NCI-H226 (cell line): ENCODE data around the gene PTH1R.

ENCODE experiments used
- DNase-seq: peaks from one replicate; pipeline ENCODE4 v3.0.0-alpha.2; 2015

PTH1R gene

DNA sequence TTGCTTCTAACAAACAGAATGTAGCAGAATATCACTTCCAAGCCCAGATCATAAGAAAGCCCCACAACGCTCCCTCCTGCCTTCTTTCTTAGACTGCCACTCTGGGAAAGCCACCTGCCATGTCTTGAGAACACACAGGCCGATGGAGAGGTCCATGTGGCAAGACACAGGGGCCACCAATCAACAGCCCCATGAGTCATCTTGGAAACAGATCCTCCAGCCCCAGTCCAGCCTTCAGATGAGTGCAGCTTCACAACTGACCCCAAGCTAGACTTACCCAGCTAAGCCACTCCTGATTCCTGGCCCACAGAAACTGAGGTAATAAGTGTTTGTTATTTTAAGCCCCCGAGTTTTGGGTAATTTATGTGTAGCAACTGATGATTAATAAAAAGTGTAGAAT lies 39.7 kb downstream of the PTH1R start:
- DNase-seq: no peak

DNA sequence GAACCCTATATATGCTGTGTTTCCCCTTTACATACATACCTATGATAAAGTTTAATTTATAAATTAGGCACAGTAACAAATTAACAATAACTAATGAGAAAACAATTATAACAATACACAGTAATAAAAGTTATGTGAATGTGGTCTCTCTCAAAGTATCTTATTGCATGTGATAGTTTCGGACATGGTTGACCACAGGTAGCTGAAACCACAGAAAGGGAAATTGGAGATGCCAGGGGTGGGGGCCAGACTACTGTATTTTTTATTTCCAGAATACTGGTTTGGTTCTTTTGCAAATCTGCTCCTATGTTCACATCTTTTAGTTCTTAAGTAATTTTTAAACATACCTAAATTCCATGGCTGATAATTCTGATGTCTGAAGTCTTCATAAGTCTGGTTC lies 40.7 kb downstream of the PTH1R start:
- no peak for DNase-seq

DNA sequence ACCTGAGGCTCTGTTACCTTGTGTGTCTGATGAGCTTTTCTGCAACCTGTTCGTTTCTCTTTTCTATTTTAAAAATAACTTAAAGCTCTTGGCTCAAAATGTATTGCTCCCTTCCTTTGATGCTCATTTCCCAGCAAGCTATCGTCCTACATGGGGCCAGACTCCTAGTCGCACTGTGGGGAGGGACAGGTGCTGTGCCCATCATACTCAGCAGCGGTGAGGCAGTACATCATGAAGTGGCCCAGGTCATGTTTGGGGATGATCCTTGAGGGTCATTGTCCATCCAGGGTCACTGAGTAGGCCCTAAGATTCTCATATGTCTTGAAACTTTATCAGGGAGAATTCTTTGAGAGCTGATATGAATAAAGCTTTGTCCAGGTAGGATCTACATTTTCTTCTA lies 41.1 kb downstream of the PTH1R start:
- DNase-seq: no peak

DNA sequence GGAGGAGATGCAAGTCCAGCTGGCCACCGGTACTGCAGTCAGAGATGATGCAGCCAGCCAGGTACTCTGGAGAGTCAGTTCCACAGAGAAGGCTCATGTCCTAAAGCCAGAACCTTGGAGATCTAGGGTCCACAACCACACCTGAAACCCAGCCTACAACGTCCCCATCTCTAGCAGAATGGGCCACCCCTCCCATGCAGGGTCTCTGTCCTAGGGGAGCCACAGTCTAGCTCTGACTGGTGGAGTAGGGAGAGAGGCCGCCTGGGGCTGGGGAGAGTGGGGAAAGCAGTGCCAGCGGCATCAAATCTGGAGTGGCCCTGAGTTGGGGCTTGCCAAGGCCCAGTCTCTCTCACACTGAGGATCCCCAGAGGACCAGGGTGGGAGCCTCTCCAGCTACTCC lies 43.5 kb downstream of the PTH1R start:
- DNase-seq: no peak

GRCh38 chr3:46921871-46922271 lies 44.4 kb downstream of the PTH1R start:
- no peak for DNase-seq

DNA sequence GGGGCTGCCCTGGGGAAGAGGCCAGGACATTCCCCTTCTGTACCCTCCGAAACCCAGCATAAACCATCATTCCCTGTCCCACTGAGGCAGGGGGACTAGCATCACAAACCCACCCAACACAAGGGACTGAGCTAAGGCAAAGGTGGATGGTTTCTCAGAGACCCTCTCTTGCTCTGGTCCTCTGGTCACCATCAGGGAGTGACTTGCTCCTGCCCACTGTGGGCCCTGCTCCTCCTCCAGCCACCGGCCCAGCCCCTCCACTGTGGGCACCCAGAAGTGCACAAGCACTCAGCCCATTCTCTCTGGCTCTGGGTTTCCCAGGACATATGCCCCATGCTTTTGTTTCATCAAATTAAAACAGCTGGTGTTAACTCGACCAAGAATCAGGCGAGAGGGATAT lies 44.9 kb downstream of the PTH1R start:
- no peak for DNase-seq

DNA sequence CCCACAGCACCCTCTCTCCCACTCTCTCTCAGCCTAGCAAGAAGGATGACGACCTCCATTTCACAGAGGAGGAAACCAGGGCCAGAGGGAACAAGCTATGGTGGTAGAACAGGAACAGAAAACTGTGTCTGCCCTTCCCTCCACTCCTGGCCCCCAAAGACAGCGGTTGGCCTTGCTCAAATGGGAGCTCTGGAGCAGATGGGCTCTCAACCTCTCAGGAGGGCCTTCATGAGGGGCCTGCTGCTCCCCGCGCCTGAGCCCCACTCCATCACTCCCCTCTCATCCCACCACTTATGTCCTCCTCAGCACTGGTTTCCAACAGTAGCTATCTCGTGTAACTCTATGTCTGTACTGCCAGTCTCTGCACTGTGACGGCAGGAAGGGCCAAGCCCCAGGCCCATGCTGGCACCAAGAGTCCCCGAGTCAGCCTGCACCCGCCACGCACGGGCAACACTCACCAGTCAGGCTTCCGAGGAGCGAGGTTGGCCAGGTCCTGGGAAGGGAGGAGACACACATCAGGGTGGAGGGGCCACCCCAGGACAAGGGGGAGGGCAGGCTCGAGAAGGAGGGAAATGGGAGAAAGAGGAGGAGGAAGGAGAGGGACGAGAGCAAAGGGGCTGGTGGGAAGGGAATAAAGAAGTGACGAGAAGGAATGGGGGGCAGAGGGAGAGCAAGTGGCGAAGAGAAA lies 45.5 kb downstream of the PTH1R start:
- no peak for DNase-seq

DNA sequence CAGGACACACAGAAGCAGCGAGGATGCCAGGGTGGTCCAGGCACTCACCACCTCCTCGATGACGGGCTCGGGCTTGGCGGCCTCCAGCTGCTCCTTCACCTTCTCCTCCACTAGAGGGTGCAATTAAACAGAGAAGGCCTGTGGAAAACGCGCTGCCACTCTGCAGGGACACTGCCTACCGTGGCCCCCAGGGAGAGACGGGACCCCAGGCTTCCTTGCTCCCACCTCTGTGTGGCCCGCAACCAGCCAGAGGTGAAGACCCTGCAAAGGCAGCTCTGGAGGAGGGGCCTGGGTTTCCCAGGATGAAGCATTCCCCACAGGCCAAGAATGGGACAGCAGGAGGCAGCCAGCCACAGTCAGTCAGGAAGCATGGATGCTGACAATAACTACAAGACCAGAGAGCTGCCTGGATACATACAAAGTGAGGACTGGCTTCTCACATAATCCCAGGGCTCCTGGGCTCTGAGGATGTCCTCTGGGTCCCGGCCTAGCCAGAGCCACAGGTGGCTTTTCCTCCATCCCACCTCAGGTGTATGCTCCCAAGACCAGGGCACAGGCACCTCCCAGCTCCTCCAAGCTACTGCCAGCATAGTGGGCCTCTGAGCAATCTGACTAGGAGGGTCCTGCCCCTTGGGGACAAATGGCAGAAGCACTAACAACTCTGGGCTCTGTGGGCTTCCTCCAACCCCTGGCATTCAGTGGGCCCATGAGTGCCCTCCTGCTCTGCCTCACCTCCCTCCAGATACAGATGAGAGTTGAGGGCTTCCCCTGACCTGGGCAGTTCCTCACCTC lies 46.2 kb downstream of the PTH1R start:
- no peak for DNase-seq

GRCh38 chr3:46924921-46925584 lies 47.5 kb downstream of the PTH1R start:
- no peak for DNase-seq

DNA sequence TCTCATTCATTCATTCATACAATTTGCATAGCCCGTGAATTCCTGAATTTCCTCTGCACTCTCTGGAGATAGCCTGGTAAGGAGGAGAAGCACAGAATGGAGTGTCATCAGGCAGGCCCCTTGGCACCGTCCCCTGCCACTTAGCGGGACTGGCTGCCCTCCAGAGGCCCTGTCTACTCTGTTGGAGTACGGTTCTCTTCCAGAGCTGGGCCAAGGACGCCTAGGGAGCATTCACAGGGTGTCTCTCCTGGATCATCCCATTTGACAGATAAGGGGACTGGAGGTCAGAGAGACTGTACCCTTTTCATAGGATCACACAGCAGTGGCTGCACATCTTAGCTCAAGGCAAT lies 48.0 kb downstream of the PTH1R start:
- no peak for DNase-seq

DNA sequence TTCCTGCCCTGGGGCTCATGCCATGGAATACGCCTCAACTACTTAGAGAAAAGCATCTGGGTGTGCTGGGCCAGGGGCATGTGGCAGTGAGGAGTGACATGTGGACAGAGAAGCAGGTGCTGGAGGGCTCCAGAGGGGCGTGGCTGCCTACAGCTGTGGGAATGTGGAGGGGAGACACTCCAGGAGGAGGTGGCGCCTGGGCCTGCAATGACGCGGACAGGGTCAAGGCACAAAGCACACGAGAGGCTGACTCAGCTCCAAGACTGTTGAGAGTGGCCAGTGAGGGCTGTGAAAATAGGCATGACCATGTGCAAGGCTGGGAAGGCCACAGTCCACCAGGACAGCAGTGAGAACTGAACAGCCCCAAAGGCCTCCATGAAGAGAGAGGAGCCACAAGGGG lies 48.5 kb downstream of the PTH1R start:
- DNase-seq: no peak

DNA sequence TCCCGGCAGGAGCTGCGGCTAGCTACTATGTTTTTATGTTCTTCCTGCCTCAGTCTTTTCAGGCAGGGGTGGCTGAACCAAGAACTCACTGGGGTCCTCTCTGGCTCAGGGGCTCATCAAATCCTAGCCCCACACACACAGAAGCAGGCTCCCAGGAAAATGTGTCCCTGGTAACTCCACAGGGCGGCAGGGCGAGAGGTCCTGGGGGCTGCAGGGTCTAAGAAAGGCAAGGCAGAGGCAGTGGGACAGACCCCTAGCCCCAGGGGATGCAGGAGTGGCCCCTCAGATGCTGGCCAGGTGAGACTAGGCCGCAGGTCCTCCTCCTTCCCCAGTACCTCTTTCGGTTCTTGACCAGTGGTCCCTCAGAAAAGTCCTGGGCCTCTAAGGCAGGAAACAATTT lies 48.9 kb downstream of the PTH1R start:
- DNase-seq: no peak

GRCh38 chr3:46926871-46927717 lies 49.6 kb downstream of the PTH1R start:
- DNase-seq: no peak

DNA sequence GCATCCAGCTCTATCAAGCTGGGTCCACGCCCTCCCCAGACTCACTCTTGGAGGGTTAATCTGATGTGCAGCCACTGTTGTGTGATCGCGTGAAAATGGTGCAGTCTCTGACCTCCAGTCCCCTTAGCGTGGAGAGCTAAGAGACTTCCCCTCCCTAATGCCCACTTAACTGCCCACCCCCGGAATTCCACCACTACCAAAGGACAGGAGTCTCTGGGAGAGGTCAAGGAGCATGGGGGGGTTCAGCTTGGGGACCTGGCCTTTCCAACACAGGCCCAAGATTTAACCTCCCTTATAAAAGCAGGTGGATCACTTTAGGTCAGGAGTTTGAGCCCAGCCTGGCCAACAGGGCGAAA lies 50.2 kb downstream of the PTH1R start:
- no peak for DNase-seq

GRCh38 chr3:46928282-46928681 lies 50.8 kb downstream of the PTH1R start:
- DNase-seq: no peak

GRCh38 chr3:46929324-46929723 lies 51.8 kb downstream of the PTH1R start:
- DNase-seq: no peak

DNA sequence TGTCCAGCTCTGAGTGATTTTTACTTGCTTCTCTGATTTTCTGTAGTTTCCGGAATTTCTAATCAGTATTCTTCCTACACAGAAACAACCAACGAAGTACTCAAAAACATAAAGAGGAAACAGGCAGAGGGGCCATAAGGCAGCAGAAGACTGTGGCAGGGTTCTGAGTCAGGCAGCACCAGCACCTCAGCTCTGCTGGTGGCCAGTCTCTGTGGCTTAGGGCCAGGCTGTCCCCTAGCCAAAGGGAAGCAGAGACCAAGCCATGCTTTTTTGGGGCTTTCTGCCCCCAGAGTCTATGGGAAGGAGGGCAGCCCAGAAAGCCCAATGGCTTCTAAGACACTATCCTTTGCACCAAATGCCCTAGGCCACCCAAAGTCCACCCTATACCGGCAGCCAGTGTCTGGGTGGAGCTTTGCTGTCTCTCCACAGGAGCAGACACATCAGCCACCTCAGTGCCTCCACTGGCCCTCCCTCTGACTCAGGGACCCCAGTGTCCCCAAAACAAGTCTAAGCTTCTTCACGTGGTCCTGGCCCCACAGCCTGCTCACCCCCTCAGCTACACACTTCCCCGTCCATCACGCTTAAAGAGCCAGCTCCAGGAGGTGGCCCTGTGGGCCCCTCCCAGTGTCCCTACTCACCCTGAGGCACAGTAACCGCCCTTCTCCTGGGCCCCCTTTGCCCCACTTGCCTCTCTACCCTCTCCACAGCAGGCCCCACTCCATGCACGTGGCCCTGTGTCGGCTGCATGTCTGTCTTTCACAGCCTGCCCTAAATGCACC lies 52.8 kb downstream of the PTH1R start:
- no peak for DNase-seq

- DNase-seq: no peak
Observed at GRCh38 chr3:46930945-46931403, 53.5 kb downstream of the PTH1R start.

DNA sequence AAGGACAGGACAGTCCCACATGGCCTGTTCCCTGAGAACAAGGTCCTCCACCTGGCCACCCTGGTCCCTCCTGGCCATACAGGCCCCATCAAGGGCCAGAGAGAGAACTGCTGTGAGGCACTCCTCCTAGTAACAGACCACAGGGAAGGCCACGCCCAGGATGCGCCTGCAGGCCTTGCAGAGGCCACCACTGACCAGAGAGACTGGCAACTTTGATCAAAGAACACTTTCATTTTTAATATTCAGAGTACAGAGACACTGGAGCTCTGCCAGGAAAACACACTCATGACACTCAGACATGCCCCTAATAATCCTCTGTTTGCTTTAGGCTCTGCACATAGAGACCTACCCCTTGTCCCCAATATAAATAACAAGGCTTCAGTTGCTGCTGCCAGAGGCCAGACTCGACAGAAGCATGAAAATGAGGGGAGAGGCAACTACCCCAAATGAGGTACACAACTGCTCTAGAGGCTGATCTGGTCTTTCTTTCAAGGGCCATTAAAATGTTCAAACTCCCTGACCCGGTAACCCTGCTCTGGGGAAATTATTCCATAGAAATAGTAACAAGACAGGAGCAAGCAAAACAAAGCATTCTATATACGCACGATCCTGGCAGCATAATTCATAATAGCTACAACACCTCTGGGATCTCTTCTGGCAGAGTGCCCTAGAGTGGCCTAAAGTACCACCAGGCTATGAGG lies 54.3 kb downstream of the PTH1R start:
- no peak for DNase-seq

DNA sequence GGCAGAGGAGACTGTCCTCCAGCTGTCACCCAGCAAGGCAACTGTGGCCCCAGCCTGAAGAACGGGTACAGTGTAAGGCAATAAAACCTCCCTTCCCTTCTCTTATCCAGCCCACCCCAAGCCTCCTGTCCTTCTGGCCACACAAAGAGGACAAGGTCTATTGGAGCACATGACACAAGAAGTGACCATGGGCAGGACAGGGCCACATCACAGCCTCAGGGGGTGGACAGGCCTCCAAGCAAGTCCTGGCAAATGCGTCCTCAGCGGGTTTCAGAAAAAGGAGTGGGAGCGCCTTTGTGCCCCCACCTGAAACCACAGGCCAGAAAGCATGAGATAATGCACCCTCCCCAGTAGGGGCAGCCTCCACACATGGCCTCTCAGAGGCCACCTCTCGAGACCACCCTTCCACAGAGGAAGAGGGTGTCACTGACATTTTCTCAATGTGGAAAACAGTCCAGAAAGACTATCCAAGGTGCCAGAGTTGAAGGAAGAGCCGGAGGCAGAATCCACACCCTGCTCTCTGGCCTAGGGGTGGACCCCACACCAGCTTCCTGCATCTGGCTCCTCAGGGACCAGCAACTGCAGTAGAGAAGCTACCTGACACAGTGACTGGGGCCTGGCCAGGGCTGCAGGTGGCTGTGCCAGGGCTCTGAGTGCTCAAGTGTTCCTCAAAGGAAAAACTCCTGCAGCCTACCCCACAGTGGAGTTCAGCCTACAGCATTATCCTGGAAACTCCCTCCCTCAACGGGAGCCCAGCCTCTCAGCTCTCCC lies 55.1 kb downstream of the PTH1R start:
- no peak for DNase-seq

DNA sequence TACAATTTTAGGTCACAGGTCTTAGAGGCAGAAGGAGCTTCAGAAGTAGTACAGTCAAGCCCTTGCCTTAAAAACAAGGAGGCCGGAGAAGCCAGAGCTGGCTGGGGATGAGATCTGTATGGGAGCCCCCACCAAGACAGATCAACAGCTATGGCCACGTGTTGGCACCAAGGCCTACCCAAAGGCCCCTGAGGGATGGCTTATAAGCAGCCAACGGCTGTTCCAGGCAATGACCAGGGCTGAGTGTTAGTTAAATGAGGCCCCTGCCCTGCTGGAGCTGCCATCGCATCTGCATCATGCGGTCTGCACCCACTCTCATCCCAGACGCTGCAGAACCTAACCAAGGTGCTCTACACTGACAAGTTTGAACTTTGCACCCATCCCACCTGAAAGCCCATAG lies 55.7 kb downstream of the PTH1R start:
- no peak for DNase-seq
